WTC11 (cell line): ENCODE measurements around the gene NOTCH2. TPM values are rescaled to one million over a fixed set of nuclear protein-coding genes. Genes with fewer than 3 reads are reported as not detected.

Experiments
- ATAC-seq: fragments of 200-7000 bp; cut with Tn5 transposase; 2 replicates; pipeline ENCODE4 v1.10.0; 2021; ENCODE audit warnings: mild to moderate bottlenecking, moderate library complexity
- CTCF ChIA-PET: fragments of 300-600 bp; sonication (Branson Sonifier 250); formaldehyde crosslinking; loops from one replicate; lab custom pipeline; 2021; ENCODE audit warnings: antibody characterized with exemption; lab: Charles Lee
- POLR2A ChIA-PET: fragments of 350-600 bp; sonication (Branson Sonifier 250); formaldehyde crosslinking; loops from one replicate; lab custom pipeline; 2021; ENCODE audit warnings: antibody characterized with exemption; lab: Charles Lee
- DNase-seq: peaks from one replicate; pipeline ENCODE4 v3.0.0; 2021; ENCODE audit warnings: low spot score
- H3K27ac Mint-ChIP-seq: 2 replicates; pipeline ENCODE4 v1.8.0; 2021; ENCODE audit warnings: mixed read lengths
- H3K27me3 Mint-ChIP-seq: 2 replicates; pipeline ENCODE4 v1.8.0; 2021; ENCODE audit warnings: low read depth, mild to moderate bottlenecking, moderate library complexity, mixed read lengths
- H3K36me3 Mint-ChIP-seq: 2 replicates; pipeline ENCODE4 v1.8.0; 2021; ENCODE audit warnings: mixed read lengths
- H3K4me1 Mint-ChIP-seq: 2 replicates; pipeline ENCODE4 v1.8.0; 2022; ENCODE audit warnings: mixed read lengths
- H3K4me3 Mint-ChIP-seq: 2 replicates; pipeline ENCODE4 v1.8.0; 2021; ENCODE audit warnings: mild to moderate bottlenecking, moderate library complexity, mixed read lengths
- H3K9me3 Mint-ChIP-seq: 2 replicates; pipeline ENCODE4 v1.8.0; 2021; ENCODE audit warnings: mixed read lengths
- CDX4 ChIP-seq: fragments of 250-450 bp; sonication (Bioruptor Pico); IDR thresholded peaks from 2 replicates; pipeline ENCODE4 v1.9.0; 2021; ENCODE audit warnings: moderate library complexity, mild to moderate bottlenecking, inconsistent platforms, borderline replicate concordance
- CTCF ChIP-seq: fragments of 200-600 bp; IDR thresholded peaks from 2 replicates; pipeline ENCODE4 v1.8.0; 2022; ENCODE audit warnings: antibody characterized with exemption
- E2F4 ChIP-seq: sonication (generic); formaldehyde crosslinking; IDR thresholded peaks from 2 replicates; pipeline ENCODE4 v1.8.1; 2022; ENCODE audit warnings: low read depth, mild to moderate bottlenecking, moderate library complexity, missing genetic modification reagents, borderline replicate concordance
- ELF4 ChIP-seq: sonication (generic); formaldehyde crosslinking; IDR thresholded peaks from 2 replicates; pipeline ENCODE4 v1.8.1; 2022; ENCODE audit warnings: low read depth, mild to moderate bottlenecking, moderate library complexity, missing genetic modification reagents
- FOXJ3 ChIP-seq: sonication (generic); formaldehyde crosslinking; IDR thresholded peaks from 2 replicates; pipeline ENCODE4 v1.9.0; 2021; ENCODE audit warnings: missing genetic modification reagents, mild to moderate bottlenecking, borderline replicate concordance
- IRF1 ChIP-seq: sonication (generic); formaldehyde crosslinking; IDR thresholded peaks from 2 replicates; pipeline ENCODE4 v1.8.0; 2023; ENCODE audit warnings: missing genetic modification reagents
- MYBL2 ChIP-seq: sonication (generic); formaldehyde crosslinking; IDR thresholded peaks from 2 replicates; pipeline ENCODE4 v1.8.1; 2023; ENCODE audit warnings: mild to moderate bottlenecking, moderate library complexity, missing genetic modification reagents
- NFYB ChIP-seq: sonication (generic); formaldehyde crosslinking; conservative IDR thresholded peaks from 2 replicates; pipeline ENCODE4 v1.8.0; 2022; ENCODE audit warnings: low read depth, missing genetic modification reagents
- TCF7 ChIP-seq: sonication (generic); formaldehyde crosslinking; IDR thresholded peaks from 2 replicates; pipeline ENCODE4 v1.8.0; 2022; ENCODE audit warnings: mild to moderate bottlenecking, low read depth, missing genetic modification reagents, moderate library complexity
- TEAD1 ChIP-seq: sonication (generic); formaldehyde crosslinking; IDR thresholded peaks from 2 replicates; pipeline ENCODE4 v1.8.0; 2022; ENCODE audit warnings: mild to moderate bottlenecking, missing genetic modification reagents
- ZNF263 ChIP-seq: sonication (generic); formaldehyde crosslinking; IDR thresholded peaks from 2 replicates; pipeline ENCODE4 v1.8.1; 2022; ENCODE audit warnings: low read depth, mild to moderate bottlenecking, moderate library complexity, missing genetic modification reagents
- ZNF416 ChIP-seq: fragments of 250-450 bp; sonication (Bioruptor Pico); IDR thresholded peaks from 2 replicates; pipeline ENCODE4 v1.9.0; 2021; ENCODE audit warnings: mild to moderate bottlenecking, inconsistent platforms
- ZNF671 ChIP-seq: fragments of 250-450 bp; sonication (Bioruptor Pico); IDR thresholded peaks from 2 replicates; pipeline ENCODE4 v1.8.0; 2021; ENCODE audit warnings: mild to moderate bottlenecking
- ZSCAN18 ChIP-seq: fragments of 250-450 bp; sonication (Bioruptor Pico); IDR thresholded peaks from 2 replicates; pipeline ENCODE4 v2.1.2; 2022; ENCODE audit warnings: mild to moderate bottlenecking, moderate library complexity
- total RNA-seq: library from RNA; stranded (reverse); gene quantifications from 3 replicates; pipeline ENCODE4 v1.2.3, GENCODE V29; 2021
- TF ChIP-seq, protein P1 (sequence below): sonication (generic); formaldehyde crosslinking; IDR thresholded peaks from 2 replicates; pipeline ENCODE4 v1.8.1; 2023; ENCODE audit warnings: mild to moderate bottlenecking, missing genetic modification reagents
- TF ChIP-seq, protein P2 (sequence below): fragments of 250-450 bp; sonication (Bioruptor Pico); IDR thresholded peaks from 2 replicates; pipeline ENCODE4 v1.9.0; 2021; ENCODE audit warnings: mild to moderate bottlenecking
- TF ChIP-seq, protein P3 (sequence below): sonication (generic); formaldehyde crosslinking; IDR thresholded peaks from 2 replicates; pipeline ENCODE4 v1.8.1; 2023; ENCODE audit warnings: mild to moderate bottlenecking, missing genetic modification reagents
- TF ChIP-seq, protein P4 (sequence below): fragments of 250-450 bp; sonication (Bioruptor Pico); conservative IDR thresholded peaks from 2 replicates; pipeline ENCODE4 v1.9.0; 2021; ENCODE audit warnings: mild to moderate bottlenecking

The NOTCH2 gene
- total RNA-seq, 1 experiment from 2014 or later, result 60.9 TPM

- TF ChIP-seq TCF7 (CRISPR knock-in tag) (no peak), NFYB (no peak), ZNF671 (no peak), ELF4 (CRISPR knock-in tag) (no peak), TEAD1 (no peak), FOXJ3 (CRISPR knock-in tag) (no peak), MYBL2 (CRISPR knock-in tag) (no peak)
- TF ChIP-seq, protein P1, sequence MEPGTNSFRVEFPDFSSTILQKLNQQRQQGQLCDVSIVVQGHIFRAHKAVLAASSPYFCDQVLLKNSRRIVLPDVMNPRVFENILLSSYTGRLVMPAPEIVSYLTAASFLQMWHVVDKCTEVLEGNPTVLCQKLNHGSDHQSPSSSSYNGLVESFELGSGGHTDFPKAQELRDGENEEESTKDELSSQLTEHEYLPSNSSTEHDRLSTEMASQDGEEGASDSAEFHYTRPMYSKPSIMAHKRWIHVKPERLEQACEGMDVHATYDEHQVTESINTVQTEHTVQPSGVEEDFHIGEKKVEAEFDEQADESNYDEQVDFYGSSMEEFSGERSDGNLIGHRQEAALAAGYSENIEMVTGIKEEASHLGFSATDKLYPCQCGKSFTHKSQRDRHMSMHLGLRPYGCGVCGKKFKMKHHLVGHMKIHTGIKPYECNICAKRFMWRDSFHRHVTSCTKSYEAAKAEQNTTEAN, result no peak
- TF ChIP-seq, protein P2, sequence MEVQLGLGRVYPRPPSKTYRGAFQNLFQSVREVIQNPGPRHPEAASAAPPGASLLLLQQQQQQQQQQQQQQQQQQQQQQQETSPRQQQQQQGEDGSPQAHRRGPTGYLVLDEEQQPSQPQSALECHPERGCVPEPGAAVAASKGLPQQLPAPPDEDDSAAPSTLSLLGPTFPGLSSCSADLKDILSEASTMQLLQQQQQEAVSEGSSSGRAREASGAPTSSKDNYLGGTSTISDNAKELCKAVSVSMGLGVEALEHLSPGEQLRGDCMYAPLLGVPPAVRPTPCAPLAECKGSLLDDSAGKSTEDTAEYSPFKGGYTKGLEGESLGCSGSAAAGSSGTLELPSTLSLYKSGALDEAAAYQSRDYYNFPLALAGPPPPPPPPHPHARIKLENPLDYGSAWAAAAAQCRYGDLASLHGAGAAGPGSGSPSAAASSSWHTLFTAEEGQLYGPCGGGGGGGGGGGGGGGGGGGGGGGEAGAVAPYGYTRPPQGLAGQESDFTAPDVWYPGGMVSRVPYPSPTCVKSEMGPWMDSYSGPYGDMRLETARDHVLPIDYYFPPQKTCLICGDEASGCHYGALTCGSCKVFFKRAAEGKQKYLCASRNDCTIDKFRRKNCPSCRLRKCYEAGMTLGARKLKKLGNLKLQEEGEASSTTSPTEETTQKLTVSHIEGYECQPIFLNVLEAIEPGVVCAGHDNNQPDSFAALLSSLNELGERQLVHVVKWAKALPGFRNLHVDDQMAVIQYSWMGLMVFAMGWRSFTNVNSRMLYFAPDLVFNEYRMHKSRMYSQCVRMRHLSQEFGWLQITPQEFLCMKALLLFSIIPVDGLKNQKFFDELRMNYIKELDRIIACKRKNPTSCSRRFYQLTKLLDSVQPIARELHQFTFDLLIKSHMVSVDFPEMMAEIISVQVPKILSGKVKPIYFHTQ (CRISPR knock-in tag), result no peak
- TF ChIP-seq, protein P3, sequence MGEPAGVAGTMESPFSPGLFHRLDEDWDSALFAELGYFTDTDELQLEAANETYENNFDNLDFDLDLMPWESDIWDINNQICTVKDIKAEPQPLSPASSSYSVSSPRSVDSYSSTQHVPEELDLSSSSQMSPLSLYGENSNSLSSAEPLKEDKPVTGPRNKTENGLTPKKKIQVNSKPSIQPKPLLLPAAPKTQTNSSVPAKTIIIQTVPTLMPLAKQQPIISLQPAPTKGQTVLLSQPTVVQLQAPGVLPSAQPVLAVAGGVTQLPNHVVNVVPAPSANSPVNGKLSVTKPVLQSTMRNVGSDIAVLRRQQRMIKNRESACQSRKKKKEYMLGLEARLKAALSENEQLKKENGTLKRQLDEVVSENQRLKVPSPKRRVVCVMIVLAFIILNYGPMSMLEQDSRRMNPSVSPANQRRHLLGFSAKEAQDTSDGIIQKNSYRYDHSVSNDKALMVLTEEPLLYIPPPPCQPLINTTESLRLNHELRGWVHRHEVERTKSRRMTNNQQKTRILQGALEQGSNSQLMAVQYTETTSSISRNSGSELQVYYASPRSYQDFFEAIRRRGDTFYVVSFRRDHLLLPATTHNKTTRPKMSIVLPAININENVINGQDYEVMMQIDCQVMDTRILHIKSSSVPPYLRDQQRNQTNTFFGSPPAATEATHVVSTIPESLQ (CRISPR knock-in tag), result no peak
Observed at GRCh38 chr1:119962296-119962968, 107.0 kb downstream of the NOTCH2 start (continued).

- no peaks in the 10 kb centered on the region for H3K27me3 Mint-ChIP-seq
- H3K36me3 Mint-ChIP-seq, result no peaks in the 10 kb centered on the region; the same call in 1 of the 2 replicates
- ATAC-seq, result no peak
- no peak for DNase-seq
- ChIA-PET POLR2A (no interaction called here), CTCF (interaction anchor here (0.9 to 1.2 kb wide), 2 partner anchors 8 to 12 kb away, joined by 3 to 6 read pairs; no protein-coding TSS in a partner anchor)
- no peaks in the 10 kb centered on the region for H3K9me3 Mint-ChIP-seq
- no peaks in the 10 kb centered on the region for H3K4me1 Mint-ChIP-seq
- H3K4me3 Mint-ChIP-seq, result no peak overlapping the region
- no peak overlapping the region for H3K27ac Mint-ChIP-seq
- no peak for TF ChIP-seq CDX4 (CRISPR knock-in tag)
- TF ChIP-seq, protein P4, sequence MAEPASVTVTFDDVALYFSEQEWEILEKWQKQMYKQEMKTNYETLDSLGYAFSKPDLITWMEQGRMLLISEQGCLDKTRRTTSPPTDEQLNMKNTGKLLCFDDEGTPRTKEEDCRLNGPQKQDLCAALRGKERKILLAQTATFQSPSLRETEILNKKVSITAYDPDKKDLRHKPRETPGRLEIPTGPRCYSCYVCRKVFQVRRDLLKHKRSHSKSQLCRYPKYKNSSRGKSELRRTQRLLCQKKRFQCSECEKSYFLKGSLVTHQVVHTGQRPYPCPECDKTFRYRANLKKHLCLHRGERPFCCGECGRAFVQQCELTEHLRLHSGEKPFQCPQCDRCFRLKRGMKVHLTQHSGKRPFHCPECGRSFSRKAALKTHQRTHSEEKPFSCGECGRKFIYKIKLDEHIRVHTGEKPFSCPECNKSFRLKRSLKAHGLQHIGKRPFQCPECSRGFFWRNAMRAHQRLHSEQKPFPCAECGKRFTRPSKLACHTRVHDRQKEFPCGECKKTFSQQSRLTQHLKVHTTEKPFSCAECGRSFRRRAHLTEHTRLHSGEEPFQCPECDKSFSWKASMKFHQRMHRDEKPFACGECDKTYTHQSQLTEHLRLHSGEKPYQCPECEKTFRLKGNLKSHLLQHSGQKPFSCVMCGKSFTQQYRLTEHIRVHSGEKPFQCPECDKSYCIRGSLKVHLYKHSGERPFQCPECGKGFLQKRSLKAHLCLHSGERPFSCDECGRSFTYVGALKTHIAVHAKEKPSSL (CRISPR knock-in tag), result no peak
- TF ChIP-seq ZNF263 (CRISPR knock-in tag), result no peak
- TF ChIP-seq ZSCAN18 (CRISPR knock-in tag), result no peak
- TF ChIP-seq, protein P3 (CRISPR knock-in tag), result no peak
- TF ChIP-seq ZNF416, result no peak
- TF ChIP-seq TEAD1, result no peak
- TF ChIP-seq CTCF, result no peak
- TF ChIP-seq IRF1, result no peak
- TF ChIP-seq E2F4 (CRISPR knock-in tag), result no peak
Observed at GRCh38 chr1:119960501-119960900, 109.0 kb downstream of the NOTCH2 start.
